Stimulated activated memory B cell treated with anti-CD40 and anti-IgM and Interleukin-4, amounts not matched to agents 10 μg/mL and 1 μg/mL and 100 μg/mL, for 72 hours (primary cell): ENCODE results near the gene DRD3.

Experiments
- ATAC-seq: fragments of 150-1000 bp; cut with Tn5 transposase; 2 replicates; pipeline ENCODE4 v1.10.0; 2021
- H3K27ac Mint-ChIP-seq: one replicate; pipeline ENCODE4 v1.8.0; 2022; ENCODE audit warnings: mild to moderate bottlenecking, mixed read lengths
- H3K27me3 Mint-ChIP-seq: one replicate; pipeline ENCODE4 v1.8.0; 2022; ENCODE audit warnings: mixed read lengths
- H3K36me3 Mint-ChIP-seq: one replicate; pipeline ENCODE4 v1.8.0; 2022; ENCODE audit warnings: mixed read lengths
- H3K4me1 Mint-ChIP-seq: one replicate; pipeline ENCODE4 v1.8.0; 2022; ENCODE audit warnings: mixed read lengths
- H3K4me3 Mint-ChIP-seq: one replicate; pipeline ENCODE4 v1.8.0; 2022; ENCODE audit warnings: mild to moderate bottlenecking, moderate library complexity, mixed read lengths
- H3K9me3 Mint-ChIP-seq: one replicate; pipeline ENCODE4 v1.8.0; 2022; ENCODE audit warnings: mixed read lengths

The DRD3 gene

DNA sequence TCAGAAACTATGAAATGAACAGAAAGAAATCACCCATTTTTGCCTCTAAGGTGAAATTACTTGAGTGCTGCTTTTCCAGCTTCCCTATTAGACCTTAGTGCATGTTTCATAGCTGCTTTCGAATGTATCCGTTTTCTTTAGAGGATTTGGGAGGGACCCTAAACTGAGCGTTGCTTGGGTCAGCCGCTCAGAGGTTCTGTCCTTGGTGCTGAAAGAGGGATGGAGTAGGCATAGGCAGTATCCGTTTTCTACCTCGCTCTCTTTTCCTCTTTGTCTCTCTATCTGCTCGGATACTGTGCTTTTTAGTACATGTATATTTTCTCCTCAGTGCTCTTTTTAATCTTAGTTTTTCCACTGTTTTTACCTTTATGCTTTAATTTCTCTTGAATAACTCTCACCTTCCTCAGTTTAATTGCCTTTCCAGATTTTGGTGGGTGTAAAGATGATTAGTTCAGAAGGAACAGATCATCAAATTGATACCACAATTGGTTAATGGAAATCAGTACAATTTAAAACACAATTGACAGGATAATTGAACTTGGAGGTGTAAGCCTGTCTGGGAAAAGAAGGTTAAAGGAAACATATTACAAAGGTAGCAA lies at the start of gene DRD3:
Gene DRD3, minus strand, starts transcription at position 283 of the 599 bp plus-strand sequence. CDS start 7,060 bp downstream, outside the sequence.
- H3K9me3 Mint-ChIP-seq: no peaks in the 10 kb centered on the region
- H3K36me3 Mint-ChIP-seq: no peaks in the 10 kb centered on the region
- peaks cover 7% of the 10 kb centered on the region for H3K4me1 Mint-ChIP-seq
- ATAC-seq: no peak
- H3K27me3 Mint-ChIP-seq: no peaks in the 10 kb centered on the region
- no peak within 1 kb of the TSS for H3K4me3 Mint-ChIP-seq
- no peak within 1 kb of the TSS for H3K27ac Mint-ChIP-seq

DNA sequence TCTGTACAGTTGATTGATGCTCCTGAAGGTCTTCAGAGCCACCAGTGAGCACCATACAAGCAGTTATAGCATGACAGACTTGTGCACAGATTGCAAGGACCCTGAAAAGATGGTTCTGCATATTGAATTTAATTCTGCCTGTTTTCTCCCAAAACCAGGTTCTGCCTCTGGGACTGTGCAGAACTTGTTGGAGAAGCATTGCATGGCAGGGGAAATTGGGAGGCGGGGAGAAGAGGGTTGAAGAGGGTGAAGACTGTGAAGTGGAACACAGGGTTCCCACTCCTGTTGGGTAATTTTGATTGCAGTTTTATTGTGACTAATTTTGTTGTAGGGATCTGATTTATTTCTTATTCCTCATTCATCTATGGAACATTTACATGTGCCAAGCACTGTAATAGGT lies 48.2 kb upstream of the DRD3 start:
- H3K27ac Mint-ChIP-seq: no peak overlapping the region
- no peak for ATAC-seq
- no peaks in the 10 kb centered on the region for H3K27me3 Mint-ChIP-seq
- no peak overlapping the region for H3K4me3 Mint-ChIP-seq
- peaks cover 32% of the 10 kb centered on the region for H3K36me3 Mint-ChIP-seq
- H3K9me3 Mint-ChIP-seq: peaks cover 9% of the 10 kb centered on the region
- peaks cover 56% of the 10 kb centered on the region for H3K4me1 Mint-ChIP-seq

DNA sequence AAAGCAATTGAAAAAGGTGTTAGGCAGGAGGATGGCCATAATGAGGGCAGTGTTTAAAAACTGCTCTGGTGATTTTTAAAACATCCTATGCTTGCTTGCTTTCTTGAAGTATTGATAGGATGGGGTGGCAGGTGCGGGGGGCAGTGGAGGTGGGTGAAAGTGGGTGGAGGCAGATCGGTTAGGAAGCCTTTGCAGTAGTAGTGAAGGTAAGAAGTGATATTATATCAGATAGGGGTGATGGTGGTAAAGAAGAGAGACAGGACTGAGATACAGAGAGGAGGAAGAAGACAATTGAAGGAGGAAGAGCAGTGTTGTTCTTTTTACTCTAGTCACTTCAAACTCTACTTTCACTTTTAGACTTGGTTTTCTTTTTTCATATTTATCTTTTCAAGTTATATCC lies 47.5 kb upstream of the DRD3 start:
- ATAC-seq: no peak
- peaks cover 34% of the 10 kb centered on the region for H3K36me3 Mint-ChIP-seq
- no peak overlapping the region for H3K27ac Mint-ChIP-seq
- peaks cover 9% of the 10 kb centered on the region for H3K9me3 Mint-ChIP-seq
- peak overlapping the region; percentile 66 for H3K4me3 Mint-ChIP-seq
- H3K27me3 Mint-ChIP-seq: no peaks in the 10 kb centered on the region
- H3K4me1 Mint-ChIP-seq: peaks cover 49% of the 10 kb centered on the region

DNA sequence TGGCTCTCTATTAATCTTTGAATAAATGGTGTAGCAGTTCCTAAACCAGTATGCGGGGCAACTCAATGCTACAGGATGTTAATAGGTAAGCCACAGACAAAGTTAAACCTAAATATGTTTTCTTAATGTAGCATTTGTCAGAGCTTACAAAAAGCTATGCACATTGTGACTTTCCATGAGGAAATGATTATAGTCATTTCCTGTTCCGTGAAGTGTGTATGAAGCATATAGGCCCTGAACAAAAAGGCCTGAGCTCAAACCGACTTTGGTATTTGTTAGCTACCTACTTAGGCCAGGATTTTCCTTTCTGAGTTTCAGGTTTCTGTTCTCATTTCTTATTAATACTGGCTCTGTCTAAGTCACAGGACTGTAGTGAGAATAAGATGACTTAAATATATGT lies 44.3 kb upstream of the DRD3 start:
- peaks cover 38% of the 10 kb centered on the region for H3K4me1 Mint-ChIP-seq
- H3K27me3 Mint-ChIP-seq: no peaks in the 10 kb centered on the region
- peak overlapping the region; percentile 19 for H3K4me3 Mint-ChIP-seq
- peaks cover 39% of the 10 kb centered on the region for H3K36me3 Mint-ChIP-seq
- H3K27ac Mint-ChIP-seq: no peak overlapping the region
- peak; percentile 88 for ATAC-seq
- H3K9me3 Mint-ChIP-seq: peaks cover 9% of the 10 kb centered on the region

DNA sequence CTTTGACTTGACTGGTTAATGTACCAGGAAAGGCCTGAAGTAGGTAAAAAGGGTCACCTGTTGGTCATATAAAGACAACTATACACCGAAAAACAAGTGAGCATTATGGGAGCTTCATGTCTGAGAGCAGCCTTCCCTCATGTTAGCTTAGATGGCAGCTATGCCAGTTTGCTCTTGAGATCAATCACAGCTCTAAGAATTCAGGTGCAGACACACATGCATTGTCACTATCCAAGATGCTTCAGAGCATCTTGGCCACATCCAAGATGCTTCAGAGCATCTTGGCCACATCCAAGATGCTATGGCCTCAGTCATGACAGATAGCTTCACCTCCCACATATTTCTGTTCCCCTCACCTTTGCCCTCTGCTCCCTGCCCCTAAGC lies 43.0 kb upstream of the DRD3 start:
- Mint-ChIP-seq H3K4me3 (no peak overlapping the region), H3K27ac (no peak overlapping the region), H3K36me3 (peaks cover 35% of the 10 kb centered on the region), H3K9me3 (peaks cover 9% of the 10 kb centered on the region), H3K27me3 (no peaks in the 10 kb centered on the region), H3K4me1 (peaks cover 31% of the 10 kb centered on the region)
- no peak for ATAC-seq

DNA sequence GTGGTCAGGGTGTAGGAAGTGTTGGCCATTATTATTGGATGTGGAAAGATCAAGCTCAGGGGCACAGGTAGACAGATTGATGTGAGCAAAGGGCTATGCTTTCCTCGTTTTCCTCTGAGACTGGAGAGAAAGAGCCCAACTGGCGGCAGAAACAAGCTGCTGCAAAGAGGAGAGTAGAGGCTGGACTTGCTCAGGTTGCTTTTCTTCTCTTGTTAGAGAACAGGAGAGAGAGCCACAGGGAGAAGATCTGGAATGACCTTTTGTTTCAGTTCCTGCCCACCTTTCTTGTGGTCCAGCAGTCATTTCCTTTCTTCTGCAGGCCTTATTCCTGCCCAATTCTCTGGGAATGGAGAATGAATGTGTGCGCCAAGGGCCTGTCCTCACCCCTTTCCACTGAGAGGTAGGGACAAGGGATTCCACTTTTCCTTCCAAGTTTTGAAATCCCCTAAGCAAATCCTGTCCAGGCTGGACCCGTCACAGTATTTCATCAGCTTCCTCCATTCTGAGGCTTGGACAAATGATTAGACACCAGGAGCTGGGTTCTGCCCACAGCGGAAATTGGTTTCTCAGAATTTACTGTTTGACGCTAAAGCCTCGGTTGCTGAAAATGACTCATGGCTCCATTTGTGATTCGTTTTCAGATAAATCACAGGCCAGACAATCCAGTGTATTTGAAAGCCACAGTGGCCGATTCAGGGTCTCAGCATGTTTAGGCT lies 42.5 kb upstream of the DRD3 start:
- ATAC-seq: no peak
- Mint-ChIP-seq H3K27ac (no peak overlapping the region), H3K4me3 (peak overlapping the region; percentile 38), H3K4me1 (peaks cover 25% of the 10 kb centered on the region), H3K9me3 (peaks cover 9% of the 10 kb centered on the region), H3K36me3 (peaks cover 30% of the 10 kb centered on the region), H3K27me3 (no peaks in the 10 kb centered on the region)

DNA sequence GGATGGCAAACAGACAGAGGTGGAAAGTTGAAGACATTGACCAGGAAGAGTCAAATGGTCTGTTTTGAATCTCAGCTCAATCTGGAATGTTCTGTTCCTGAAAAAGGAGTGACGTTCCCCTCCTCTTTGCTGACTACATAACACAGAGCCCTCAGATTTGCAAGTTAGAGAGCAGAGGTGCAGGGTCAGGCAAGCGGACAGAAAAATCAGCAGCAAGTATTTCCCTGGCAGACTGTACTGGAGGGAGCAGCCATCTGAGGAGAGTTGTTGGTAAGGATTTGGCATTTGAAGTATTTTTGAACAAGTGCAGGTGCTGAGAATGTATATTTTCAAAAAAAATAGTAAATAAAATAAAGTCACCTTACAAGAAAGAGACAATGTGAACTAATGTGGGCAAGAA lies 40.9 kb upstream of the DRD3 start:
- no peak for ATAC-seq
- peaks cover 16% of the 10 kb centered on the region for H3K36me3 Mint-ChIP-seq
- peaks cover 6% of the 10 kb centered on the region for H3K9me3 Mint-ChIP-seq
- peaks cover 13% of the 10 kb centered on the region for H3K4me1 Mint-ChIP-seq
- H3K4me3 Mint-ChIP-seq: peak overlapping the region; percentile 40
- no peak overlapping the region for H3K27ac Mint-ChIP-seq
- no peaks in the 10 kb centered on the region for H3K27me3 Mint-ChIP-seq

DNA sequence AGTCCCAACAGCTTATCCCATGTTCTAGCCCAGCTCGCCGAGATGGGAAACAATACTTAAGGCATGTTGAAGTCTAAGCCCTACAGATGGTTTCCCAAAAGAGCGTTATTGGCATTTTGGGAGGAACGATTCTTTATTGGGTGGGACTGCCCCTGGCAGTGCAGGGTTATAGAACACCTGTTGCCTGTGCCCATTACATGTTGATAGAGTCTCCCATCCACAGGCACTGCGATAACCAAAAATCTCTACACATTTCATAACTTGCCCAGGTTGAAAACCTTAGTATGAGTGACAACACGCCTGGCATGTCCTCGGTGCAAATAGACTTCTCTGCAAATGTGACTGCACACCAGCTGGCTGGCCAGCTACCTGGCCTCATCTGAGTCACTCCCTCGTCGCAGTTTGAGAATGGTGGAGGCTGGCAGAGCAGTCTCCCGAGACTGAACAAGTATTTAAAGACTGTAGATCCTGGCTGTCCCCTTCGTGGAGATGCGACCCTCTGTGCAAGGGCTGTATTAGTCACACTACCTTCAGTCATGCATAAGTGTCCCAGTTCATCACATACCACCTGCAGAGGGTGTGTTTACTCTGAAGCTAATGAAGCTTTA lies 39.8 kb upstream of the DRD3 start:
- Mint-ChIP-seq H3K36me3 (peaks cover 10% of the 10 kb centered on the region), H3K9me3 (peaks cover 3% of the 10 kb centered on the region), H3K27ac (no peak overlapping the region), H3K4me3 (no peak overlapping the region), H3K27me3 (no peaks in the 10 kb centered on the region), H3K4me1 (peaks cover 6% of the 10 kb centered on the region)
- ATAC-seq: peak; percentile 0

DNA sequence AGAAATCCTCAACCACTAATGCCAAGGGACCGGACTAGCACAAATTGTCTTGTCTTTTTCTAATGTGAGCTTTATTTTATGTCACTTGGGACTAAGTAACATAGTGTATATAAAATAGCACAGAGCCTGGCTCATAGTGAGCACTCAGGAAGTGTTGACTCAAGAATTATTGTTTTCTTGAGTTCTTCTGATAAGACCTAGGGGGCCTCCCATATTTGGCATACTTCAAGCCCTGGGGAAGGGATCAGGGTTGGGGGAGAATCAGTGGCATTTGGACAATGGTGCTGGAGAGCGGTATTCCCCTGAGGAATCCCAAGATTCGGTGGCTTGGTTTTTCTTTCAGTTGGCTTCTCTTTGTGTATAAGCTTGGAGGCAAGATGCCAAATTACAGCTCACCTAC lies 39.2 kb upstream of the DRD3 start:
- H3K4me1 Mint-ChIP-seq: peaks cover 4% of the 10 kb centered on the region
- no peaks in the 10 kb centered on the region for H3K27me3 Mint-ChIP-seq
- H3K9me3 Mint-ChIP-seq: no peaks in the 10 kb centered on the region
- H3K36me3 Mint-ChIP-seq: peaks cover 10% of the 10 kb centered on the region
- no peak for ATAC-seq
- no peak overlapping the region for H3K4me3 Mint-ChIP-seq
- H3K27ac Mint-ChIP-seq: no peak overlapping the region

DNA sequence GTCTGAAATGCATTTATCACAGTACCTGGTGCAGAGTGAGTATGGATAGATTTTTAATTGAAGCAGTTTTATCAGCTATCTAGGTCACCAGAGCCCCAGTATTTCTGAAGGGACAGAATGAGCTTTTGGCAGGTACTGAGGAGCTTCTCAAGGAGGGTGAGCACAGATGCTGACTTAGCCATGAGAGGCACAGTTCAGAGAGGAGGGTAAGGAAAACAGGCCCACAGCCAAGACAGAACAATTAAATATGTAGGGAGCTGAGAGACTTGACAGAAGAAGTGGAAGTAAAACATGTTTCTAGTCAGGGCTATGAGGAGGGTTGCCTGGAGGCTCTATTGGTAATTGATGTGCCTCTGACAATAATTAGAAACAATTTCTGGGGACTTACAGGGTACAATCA lies 38.4 kb upstream of the DRD3 start:
- peaks cover 9% of the 10 kb centered on the region for H3K36me3 Mint-ChIP-seq
- no peak for ATAC-seq
- no peak overlapping the region for H3K27ac Mint-ChIP-seq
- peaks cover 11% of the 10 kb centered on the region for H3K4me1 Mint-ChIP-seq
- H3K9me3 Mint-ChIP-seq: no peaks in the 10 kb centered on the region
- no peak overlapping the region for H3K4me3 Mint-ChIP-seq
- H3K27me3 Mint-ChIP-seq: no peaks in the 10 kb centered on the region

DNA sequence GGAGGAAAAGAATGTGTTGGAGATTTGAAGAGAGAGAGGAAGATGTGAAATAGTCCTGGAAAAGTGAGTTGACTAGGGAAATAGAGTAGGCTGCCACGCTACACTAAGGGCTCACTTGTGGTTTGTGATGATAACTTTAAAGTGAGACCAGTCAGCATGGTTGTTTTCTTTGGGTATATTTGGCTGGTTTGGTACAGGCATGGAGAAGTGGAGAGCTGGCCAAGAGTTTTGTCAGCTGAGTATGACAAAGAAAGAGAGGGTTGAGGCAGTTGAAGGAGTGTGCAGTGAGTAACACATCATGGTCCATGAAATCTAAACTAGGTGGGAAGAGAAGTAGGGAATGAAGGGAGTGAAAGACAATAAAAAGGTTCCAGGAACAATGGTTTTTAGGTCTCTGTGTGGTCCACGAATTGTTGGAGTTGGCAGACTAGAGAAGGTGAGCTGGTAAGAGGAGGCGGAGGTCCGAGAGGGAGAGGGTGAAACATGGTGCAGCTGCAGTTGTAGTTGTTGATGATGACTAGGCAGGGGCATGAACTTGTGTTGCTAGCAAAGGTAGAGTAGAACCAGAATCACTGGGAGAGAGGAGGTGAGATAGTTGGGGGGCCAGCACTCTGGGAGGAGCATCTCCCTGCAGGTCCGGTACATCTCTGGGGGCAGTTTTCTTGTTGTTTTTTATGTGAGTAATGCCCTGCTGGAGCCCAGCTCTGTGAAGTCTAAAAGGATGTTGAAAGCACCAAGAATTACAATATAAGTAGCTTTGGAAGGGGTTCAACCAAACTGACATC lies 37.5 kb upstream of the DRD3 start:
- Mint-ChIP-seq H3K4me3 (no peak overlapping the region), H3K4me1 (peaks cover 13% of the 10 kb centered on the region)

DNA sequence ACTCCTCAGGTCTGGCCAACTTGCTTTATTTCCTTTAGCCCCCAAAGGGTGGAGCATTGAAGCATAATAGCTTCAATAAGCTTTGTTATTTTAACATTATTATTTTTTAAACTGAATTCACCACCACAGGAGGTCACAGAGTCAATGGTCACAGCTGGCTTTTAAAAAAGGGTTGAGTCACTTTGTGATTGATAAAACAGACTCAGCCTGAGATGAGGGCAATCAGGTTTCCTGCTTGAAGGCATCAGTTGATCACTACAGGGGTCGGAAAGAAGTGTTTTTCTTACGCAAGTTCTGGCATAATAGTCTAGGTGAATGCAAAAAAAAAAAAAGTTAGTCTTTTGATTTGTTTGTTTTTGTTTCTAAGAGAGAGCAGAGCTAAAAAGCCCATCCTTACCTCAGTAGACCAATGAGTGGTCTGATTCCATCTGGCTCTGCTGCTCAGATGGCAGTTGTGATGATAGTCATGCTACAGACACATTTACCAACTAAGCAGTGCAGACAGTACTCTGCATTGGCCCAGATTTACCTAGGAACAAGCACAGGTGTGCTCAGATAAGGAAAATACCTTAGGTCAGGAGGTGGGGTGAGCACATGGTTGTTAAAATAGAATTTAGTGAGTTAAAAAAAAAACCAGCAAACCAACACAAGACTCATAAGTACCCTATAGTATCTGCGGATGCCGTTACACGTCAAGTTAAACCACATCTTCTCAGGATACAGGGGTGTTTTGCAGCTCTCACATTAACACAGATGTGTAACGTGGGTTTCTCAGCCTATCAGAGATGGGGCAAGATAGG lies 35.9 kb upstream of the DRD3 start:
- Mint-ChIP-seq H3K27me3 (no peaks in the 10 kb centered on the region), H3K9me3 (no peaks in the 10 kb centered on the region), H3K4me1 (peaks cover 13% of the 10 kb centered on the region), H3K27ac (no peak overlapping the region), H3K36me3 (no peaks in the 10 kb centered on the region), H3K4me3 (no peak overlapping the region)
- peak; percentile 55 for ATAC-seq

More for the DNA sequence above, 37.5 kb upstream of the DRD3 start:
- ATAC-seq: no peak
- Mint-ChIP-seq H3K27me3 (no peaks in the 10 kb centered on the region), H3K9me3 (no peaks in the 10 kb centered on the region), H3K27ac (no peak overlapping the region), H3K36me3 (peaks cover 5% of the 10 kb centered on the region)

DNA sequence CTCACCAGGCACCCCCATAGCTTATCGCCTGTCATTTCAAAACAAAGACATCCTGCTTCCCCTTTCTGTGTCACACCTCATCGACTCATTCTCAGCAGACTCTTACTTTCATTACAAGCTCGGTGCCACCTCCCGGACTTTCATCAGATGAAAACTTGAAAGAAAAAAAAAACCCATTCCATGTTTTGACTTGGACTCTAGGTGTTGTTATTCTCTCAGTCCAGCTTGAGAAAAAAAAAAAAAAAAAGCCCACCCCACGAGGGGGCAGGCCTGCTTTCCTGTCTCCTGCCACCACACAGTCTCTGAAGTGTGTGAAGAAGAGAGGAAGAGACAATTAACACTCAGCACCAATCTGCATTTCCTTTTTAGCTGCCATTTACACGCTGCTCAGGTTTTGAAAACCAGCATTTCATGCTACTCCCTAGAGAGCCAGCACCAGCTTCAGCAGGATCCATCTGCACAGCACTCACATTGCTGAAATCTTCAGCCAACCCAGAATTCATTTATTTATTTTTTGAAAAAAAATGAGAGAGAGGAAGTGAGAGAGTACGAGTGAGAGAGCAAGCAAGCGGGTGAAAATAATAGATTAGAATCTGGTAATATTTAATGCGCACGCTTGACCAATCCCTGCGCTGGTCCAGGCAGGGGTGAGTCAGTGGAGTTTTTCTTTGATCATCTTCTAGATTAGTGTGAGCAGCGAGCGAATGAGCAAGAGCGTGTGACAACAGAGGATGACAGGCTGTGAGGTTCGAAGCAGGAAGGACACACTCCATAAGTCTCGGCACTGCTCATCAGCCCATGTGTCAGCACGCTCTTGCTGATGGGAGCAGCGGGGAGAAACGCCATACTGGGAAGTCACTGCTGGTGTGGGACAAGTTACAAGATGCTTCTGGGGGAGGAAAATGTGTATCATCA lies 35.0 kb upstream of the DRD3 start:
- no peaks in the 10 kb centered on the region for H3K36me3 Mint-ChIP-seq
- no peaks in the 10 kb centered on the region for H3K27me3 Mint-ChIP-seq
- H3K9me3 Mint-ChIP-seq: no peaks in the 10 kb centered on the region
- H3K27ac Mint-ChIP-seq: no peak overlapping the region
- peak; percentile 89 for ATAC-seq
- H3K4me3 Mint-ChIP-seq: no peak overlapping the region
- H3K4me1 Mint-ChIP-seq: peaks cover 13% of the 10 kb centered on the region

DNA sequence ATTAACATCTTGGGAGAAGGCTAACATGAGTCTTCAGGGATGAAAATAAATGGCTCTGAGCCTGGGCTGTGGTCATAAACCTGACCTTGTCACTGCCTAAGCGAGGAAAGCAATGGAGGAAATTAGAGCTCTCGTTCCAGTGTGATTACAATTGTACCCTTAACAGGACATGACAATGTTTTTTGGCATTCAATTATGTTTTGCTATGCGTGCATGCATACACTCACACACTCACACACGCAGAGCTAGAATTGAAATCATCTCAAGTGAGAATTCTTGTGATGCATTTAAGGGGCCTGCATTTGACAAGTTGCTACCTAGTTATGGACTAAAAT lies 34.4 kb upstream of the DRD3 start:
- H3K27ac Mint-ChIP-seq: no peak overlapping the region
- no peak for ATAC-seq
- H3K9me3 Mint-ChIP-seq: no peaks in the 10 kb centered on the region
- no peaks in the 10 kb centered on the region for H3K27me3 Mint-ChIP-seq
- peaks cover 17% of the 10 kb centered on the region for H3K4me1 Mint-ChIP-seq
- H3K4me3 Mint-ChIP-seq: no peak overlapping the region
- H3K36me3 Mint-ChIP-seq: no peaks in the 10 kb centered on the region
